HG03571 (cell line): ENCODE data around the gene CCP110.

Experiments used
- ATAC-seq: cut with Tn5 transposase; IDR thresholded peaks from one replicate; pipeline ENCODE4 v1.9.1; 2021; ENCODE audit not compliant: unreplicated experiment

CCP110 gene

DNA sequence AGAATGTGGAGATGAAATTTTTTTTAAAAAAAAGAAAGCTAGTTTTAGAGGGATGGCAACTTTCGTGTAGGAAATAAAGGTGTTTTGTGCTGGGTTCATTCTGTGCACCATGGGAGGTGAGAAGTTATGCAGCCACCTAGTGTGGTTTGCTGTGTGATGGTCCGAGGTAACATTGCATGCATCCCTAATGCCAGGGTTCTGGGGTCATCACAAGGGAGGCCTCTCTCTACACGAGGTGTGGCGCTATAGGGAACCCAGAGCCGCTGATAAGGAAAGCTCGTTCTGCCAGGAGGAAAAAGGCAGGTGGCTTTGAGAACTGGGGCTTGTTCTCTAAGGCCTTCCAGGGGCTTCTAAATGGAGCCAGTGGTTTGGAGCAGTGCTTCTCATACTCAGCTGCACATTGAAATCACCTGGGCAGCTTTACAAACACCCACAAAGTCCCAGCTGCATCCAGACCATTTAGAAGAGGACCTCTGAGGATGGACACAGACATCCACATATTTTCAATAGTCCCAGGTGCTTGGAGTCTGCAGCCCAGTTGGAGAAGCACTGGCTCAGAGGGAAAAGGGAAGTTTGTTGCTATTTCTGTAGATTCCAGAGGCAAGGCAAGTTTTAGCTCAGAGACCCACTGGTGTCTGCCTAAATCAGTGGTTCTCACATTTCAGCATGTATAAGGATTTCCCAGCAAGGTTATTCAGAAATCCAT is 75.2 kb downstream of the CCP110 start:
- no peak for ATAC-seq

DNA sequence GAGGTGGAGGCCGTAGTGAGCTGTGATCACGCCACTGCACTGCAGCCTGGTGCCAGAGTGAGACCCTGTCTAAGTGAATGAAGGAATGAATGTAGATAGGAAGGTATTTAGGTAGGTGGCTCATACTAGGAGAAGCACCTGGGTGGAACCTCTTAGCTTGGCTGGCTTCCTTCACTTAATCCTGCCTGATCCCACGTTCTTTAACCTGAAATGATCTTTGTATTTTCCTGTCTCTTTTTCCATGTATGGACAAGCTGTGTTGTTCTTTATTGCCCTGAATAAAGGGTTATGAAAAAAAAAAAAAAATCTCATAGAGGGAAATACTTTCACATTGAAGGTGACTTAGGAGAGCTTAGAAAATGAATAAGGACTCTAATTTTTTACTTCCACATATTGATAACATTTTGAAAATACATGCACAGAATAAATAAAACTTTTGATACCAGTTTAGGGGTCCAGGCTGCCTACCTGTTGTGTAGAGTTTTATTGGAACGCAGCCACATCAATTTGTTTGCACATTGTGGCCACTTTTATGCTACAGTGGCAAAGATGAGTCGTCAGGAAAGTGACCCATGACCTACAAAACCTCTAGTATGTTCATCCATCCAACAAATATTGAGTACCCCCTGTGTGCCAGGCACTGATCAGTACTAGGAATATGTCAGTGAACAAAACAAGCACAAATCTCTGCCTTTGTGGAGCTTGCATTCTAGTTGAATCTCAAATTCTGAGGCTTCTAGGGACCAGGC is 76.4 kb downstream of the CCP110 start:
- no peak for ATAC-seq

DNA sequence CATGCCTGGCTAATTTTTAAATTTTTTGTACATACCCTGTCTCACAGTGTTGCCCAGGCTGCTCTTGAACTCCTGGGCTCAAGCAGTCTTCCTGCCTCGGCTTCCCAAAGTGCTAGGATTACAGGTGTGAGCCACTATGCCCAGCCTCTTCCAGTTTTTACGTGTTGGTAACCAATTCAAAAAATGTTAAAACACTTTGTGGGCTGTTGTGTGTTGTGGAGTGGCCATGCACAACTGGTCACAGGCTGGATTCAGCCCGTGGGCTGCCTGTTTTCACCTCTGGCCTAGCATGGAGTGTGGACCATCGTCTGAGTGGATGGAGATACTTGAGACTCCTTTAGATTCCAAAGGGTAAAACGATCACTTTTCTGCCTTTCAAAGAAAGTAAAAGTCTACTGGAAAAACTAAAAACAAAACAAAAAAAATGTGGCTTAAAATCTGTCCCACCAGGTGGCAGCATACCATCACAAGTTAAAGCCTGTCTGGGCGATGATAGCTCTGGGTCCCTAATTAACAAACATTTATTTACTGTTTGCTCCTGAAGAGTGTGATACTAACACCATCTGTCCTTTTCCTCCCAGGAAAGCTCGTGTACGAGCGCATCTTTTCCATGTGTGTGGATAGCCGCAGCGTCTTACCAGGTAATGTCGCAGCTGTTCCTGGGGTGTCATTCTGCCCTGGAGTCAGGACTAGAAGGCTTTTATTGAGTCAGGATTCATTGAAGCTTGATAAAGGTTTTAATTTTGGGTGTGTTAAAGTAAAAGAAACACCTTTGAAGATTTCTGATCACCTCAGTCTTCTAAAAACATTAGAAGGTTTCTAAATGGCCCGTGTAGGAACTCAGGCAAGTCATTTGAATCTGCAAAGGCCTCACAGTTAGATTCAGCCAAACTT is 77.6 kb downstream of the CCP110 start:
- no peak for ATAC-seq
